NCI-H187 treated with DMSO at 0.1 percent for 48 hours (cell line): ENCODE measurements around the gene RAD51B.

Experiments used
- DNase-seq: peaks from one replicate; lab custom pipeline; 2025; lab: John Stamatoyannopoulos, UW

Gene RAD51B

GRCh38 chr14:68634332-68634731 is 814.8 kb downstream of the RAD51B start:
- no peak for DNase-seq

DNA sequence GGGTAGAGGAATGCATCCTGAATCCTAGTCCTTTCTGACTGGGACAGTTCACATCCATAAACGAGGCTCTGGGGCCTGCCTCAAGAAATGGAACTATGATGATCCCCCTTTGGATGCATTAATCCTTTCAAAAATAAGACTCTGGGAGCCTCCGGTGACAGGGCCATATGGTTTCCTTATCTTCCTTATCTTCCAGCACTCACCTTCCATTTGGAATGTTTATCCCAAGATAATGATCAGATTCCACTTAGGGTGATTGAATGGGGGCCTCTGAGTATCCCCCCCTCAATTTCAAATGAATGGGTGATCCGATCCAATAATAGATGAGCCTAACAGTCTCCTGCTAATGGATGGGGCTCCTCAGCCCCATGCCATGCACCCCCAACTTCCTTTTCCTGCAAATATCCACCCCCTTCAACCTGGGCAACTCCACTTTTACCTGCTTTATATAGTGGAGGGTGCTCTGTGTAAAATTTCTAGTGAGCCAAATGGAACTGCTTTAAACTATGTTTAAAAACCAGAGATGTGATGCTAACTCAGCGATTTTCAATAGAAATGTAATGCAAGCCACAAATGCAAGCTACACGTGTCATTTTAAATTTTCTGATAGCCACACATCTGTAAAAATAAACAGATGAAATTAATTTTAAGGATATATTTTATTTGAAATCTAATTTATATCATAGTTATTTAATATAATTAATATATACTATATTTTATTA is 815.5 kb downstream of the RAD51B start:
- DNase-seq = no peak

- DNase-seq = no peak
Observed at GRCh38 chr14:68636597-68636996, 817.0 kb downstream of the RAD51B start.

DNA sequence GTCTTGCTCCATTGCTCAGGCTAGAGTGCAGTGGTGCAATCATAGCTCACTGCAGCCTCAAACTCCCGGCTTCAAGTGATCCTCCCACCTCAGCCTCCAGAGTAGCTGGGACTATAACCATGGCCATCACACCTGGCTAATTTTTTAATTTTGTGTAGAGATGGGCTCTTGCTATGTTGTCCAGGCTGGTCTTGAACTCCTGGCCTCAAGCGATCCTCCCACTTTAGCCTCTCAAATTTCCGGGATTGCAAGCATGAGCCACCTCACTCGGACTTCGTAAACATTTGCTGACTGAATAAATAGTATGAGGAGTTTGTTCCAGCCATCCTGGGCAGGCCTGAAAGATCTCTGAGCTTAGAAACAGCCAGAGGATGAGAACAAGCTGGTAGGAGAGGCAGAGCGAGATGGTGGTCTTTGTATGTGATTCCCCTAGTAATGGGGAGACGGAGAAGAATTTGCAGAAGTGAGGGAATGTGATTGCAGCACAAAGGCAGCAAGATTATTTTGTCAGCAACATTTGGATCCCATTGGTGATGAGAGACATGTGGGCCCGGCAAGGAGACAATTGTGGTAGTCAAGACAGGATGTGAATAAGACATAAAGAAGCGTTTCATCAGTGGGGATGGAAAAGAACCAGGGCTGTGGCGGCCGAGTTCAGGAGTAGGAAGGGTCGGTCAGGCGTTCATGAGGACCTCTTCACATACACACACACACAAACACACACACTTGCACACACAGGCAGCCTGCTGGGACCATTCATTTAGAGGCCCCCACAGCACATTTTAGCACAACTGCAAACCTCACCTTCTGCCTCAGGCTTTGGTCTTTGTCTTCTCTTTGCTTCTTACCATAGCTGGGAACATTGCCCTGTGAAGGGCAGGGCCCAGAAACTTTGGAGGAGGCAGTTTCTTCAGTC is 817.8 kb downstream of the RAD51B start:
- DNase-seq = no peak

- DNase-seq = no peak
Observed at GRCh38 chr14:68638141-68638999, 818.8 kb downstream of the RAD51B start.

- DNase-seq = no peak
Observed at GRCh38 chr14:68639000-68639757, 819.6 kb downstream of the RAD51B start.

- no peak for DNase-seq
Observed at GRCh38 chr14:68639758-68640574, 820.4 kb downstream of the RAD51B start.

DNA sequence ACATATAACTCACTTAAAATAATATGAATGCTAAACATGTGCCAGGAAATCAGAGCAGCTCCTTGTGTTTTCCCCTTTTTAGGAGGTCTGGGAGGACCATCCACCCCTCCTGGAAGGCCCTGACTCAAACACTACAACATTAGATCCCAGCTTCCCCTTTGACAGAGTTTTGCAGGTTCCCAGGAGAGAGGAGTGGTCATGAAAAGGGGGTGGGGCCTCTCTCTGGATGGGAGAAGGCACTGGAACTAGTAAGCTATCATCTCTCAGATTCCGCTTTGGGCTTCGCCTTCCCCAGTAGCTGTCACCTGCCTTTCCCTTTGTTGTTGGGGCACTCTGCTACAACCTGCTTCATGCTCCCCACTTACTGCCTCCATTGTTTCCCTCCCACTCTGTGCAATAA is 824.1 kb downstream of the RAD51B start:
- no peak for DNase-seq

GRCh38 chr14:68644101-68644500 is 824.5 kb downstream of the RAD51B start:
- DNase-seq = no peak

DNA sequence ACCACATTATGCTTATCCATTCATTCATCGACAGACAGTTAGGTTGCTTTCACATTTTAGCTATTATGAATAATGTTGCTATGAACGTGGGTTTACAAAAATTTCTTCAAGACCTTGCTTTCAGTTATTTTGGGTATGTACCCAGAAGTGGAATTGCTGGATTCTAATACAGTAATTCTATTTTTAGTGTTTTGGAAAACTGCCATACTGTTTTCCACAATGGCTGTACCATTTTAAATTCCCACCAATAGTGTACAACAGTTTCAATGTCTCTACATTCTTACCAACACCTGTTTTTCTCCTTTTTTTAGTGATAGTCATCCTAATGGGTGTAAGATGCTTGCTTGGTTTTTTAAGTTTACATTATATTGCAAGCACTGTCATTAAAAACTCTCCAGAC is 825.8 kb downstream of the RAD51B start:
- no peak for DNase-seq

GRCh38 chr14:68649476-68650189 is 830.1 kb downstream of the RAD51B start:
- DNase-seq = no peak

DNA sequence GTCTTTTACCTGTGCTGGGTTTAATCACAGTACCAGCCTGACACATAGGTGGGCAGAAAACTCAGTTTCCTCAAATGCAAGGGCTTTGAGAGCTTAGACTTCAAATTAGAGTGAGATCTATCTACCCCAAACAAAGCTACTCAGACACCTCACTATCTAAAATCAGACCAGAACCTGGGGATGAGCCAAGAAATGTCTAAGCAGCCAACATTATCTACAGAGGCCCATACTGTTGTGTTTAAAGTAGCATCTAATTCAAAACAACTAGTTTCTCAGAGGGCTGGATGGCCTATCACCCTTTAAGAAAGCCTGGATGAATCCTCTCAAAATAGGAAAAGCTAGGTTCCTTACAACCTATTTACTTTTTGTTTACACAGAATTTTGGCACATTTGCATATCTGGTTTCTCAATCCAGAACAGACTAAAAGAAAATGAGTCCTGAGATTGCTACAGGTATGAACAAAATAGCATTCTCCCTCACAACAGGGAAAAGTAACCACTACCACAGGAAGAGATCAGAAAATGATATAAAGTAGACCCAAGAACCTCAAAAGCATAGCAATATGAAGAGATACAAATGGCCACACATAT is 830.9 kb downstream of the RAD51B start:
- no peak for DNase-seq

DNA sequence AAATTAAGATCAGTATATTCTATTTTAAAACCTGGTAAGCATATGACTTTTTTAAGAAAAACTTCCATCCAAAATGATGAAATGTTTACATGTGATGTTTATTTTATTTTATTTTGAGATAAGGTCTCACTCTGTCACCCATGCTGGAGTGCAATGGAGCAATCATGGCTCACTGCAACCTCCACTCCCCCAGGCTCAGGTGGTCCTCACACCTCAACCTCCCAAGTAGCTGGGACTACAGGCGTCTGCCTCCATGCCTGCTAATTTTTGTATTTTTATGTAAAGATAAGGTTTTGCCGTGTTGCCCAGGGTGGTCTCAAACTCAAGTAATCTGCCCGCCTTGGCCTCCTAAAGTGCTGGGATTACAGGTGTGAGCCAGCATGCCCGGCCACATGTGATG is 831.5 kb downstream of the RAD51B start:
- no peak for DNase-seq

- DNase-seq = no peak
Observed at GRCh38 chr14:68651652-68652432, 832.3 kb downstream of the RAD51B start.

DNA sequence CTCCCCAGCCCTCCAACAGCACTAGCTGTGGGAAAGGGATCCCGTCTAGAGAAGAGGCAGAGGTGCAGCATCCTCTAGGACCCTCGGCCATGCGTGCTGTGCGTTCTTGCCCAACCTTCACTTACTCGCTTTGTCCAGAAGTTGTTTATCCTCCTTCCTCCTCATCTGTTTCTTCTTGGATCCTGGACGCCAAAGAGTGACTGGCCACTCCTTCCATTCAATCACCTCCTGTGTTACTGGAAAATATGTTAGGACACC is 832.8 kb downstream of the RAD51B start:
- no peak for DNase-seq

DNA sequence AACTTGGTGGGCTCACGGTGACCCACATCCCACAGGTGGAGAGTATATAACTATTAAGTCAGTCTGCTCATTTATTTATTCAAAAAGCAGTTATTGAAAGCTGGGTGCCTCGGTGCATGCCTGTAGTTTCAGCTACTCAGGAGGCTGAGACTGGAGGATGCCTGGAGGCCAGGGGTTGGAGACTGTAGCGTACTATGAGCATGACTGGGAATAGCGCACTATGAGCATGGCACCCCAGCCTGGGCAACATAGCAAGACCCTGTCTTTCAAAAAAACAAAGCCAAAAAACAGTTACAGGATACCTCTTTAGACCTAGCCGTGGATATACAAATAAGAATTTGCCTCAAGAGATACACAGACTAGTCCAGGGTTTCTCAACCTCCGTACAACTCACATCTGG is 833.5 kb downstream of the RAD51B start:
- DNase-seq = no peak

DNA sequence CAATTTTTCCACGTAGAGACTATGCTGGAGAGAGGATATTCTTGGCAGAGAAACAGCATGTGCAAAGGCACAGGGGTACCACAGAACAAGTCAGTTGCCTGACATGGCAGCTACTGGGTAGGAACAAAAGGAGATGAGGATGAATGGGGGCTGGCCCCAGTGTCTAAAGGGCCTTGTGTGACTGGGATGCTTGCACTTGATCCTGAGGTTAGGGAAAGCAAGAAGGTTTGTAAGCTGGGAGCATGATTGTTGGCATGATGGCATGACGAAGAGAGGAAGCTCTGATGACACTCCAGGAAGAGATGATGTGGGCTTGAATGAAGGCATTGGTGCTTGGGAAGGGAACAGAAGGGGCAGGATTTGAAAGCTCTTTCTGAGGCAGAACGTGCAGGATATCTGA is 834.2 kb downstream of the RAD51B start:
- no peak for DNase-seq

GRCh38 chr14:68654471-68654941 is 834.9 kb downstream of the RAD51B start:
- no peak for DNase-seq
